Body of pancreas (tissue), 4 donors: ENCODE measurements around the gene GPR179.

Experiments
- CTCF ChIP-seq, 7 experiments: fragments of 450-650 bp in 4 of 7; fragments of 200-600 bp in 3 of 7; sonication (generic) in 3 of 7; IDR thresholded peaks; one replicate each; pipeline ENCODE4 v1.5.1; 2016 to 2019; ENCODE audit warnings: antibody characterized with exemption in 7 of 7
- POLR2A ChIP-seq, 3 donors: fragments of 450-650 bp; IDR thresholded peaks; one replicate each; pipeline ENCODE4 v1.6.1; 2016; ENCODE audit warnings: antibody characterized with exemption in 3 of 3, mild to moderate bottlenecking in 2 of 3

- TF ChIP-seq POLR2A (IDR thresholded peaks at IDR 0.05): no peak
- TF ChIP-seq CTCF (IDR thresholded peaks at IDR 0.05): no peak
Measured at GRCh38 chr17:38361694-38362465, 18.1 kb upstream of the GPR179 start.
